Muscle of leg (tissue), 11 donors: Measurements from ENCODE around the gene IGF1R. TPM values are rescaled to one million over a fixed set of nuclear protein-coding genes. Genes with fewer than 3 reads are reported as not detected.

ENCODE experiments used
- DNase-seq: peaks from one replicate; pipeline ENCODE4 v3.0.0; 2013
- H3K27ac ChIP-seq: one replicate; pipeline ENCODE4 v1.5.1; 2013; ENCODE audit warnings: mild to moderate bottlenecking, low read length, control low read depth
- H3K27me3 ChIP-seq: one replicate; pipeline ENCODE4 v1.6.1; 2013; ENCODE audit warnings: low read length; ENCODE audit not compliant: control insufficient read depth, insufficient read depth
- H3K36me3 ChIP-seq: one replicate; pipeline ENCODE4 v1.6.1; 2013; ENCODE audit warnings: low read length; ENCODE audit not compliant: control insufficient read depth, insufficient read depth
- H3K4me1 ChIP-seq: one replicate; pipeline ENCODE4 v1.6.1; 2013; ENCODE audit warnings: low read length; ENCODE audit not compliant: control insufficient read depth, insufficient read depth
- H3K4me3 ChIP-seq: one replicate; pipeline ENCODE4 v1.5.1; 2013; ENCODE audit warnings: low read length, control low read depth
- H3K9me3 ChIP-seq: replicated peaks from 2 replicates; pipeline ENCODE4 v1.6.1; 2013; ENCODE audit warnings: low read depth, low read length; ENCODE audit not compliant: control insufficient read depth
- WGBS: methylation state at CpG from one replicate; pipeline ENCODE4 v1.1.5; 2013; ENCODE audit warnings: missing lambda C conversion rate; ENCODE audit not compliant: insufficient coverage; 5-methylcytosine and 5-hydroxymethylcytosine counted together
- polyA plus RNA-seq, 8 donors: library from polyadenylated mRNA; unstranded; fragments of 120-200 nt; gene quantifications; one replicate each; pipeline versions ENCODE4 v1.2.1 to v1.2.3, GENCODE V29; 2013; ENCODE audit warnings: inconsistent platforms in 1 of 8, low replicate concordance in 1 of 8; ENCODE audit not compliant: insufficient read length in 8 of 8, insufficient read depth in 1 of 8
- total RNA-seq: library from RNA; stranded (reverse); fragments of 120-200 nt; gene quantifications from one replicate; pipeline ENCODE4 v1.2.4, GENCODE V29; 2013

Gene IGF1R
- total and polyA plus RNA-seq, 9 donors, result 13.0 to 19.7 (median 18.3) TPM

GRCh38 chr15:98715890-98716443 lies 67.6 kb downstream of the IGF1R start:
- Histone ChIP-seq H3K27ac (peak overlapping the region; percentile 82), H3K4me1 (peaks cover 58% of the 10 kb centered on the region), H3K9me3 (peaks cover 11% of the 10 kb centered on the region), H3K4me3 (no peak overlapping the region), H3K36me3 (peaks cover 8% of the 10 kb centered on the region), H3K27me3 (no peaks in the 10 kb centered on the region)
- WGBS, result 67% methylated on average over 9 of the region's 9 CpGs
- peak; percentile 59 for DNase-seq

GRCh38 chr15:98717371-98717770 lies 69.0 kb downstream of the IGF1R start:
- Histone ChIP-seq H3K4me1 (peaks cover 64% of the 10 kb centered on the region), H3K27me3 (no peaks in the 10 kb centered on the region), H3K36me3 (no peaks in the 10 kb centered on the region), H3K27ac (no peak overlapping the region), H3K4me3 (no peak overlapping the region), H3K9me3 (no peaks in the 10 kb centered on the region)
- DNase-seq, result no peak
- WGBS, result no CpG with 5 or more reads among the region's 5 CpGs

- Histone ChIP-seq H3K4me3 (no peak overlapping the region), H3K36me3 (no peaks in the 10 kb centered on the region), H3K9me3 (no peaks in the 10 kb centered on the region), H3K4me1 (peaks cover 62% of the 10 kb centered on the region), H3K27me3 (no peaks in the 10 kb centered on the region), H3K27ac (peak overlapping the region; percentile 48)
- DNase-seq, result no peak
- 86% methylated on average over 1 of the region's 11 CpGs for WGBS
Measured at GRCh38 chr15:98717942-98718341, 69.6 kb downstream of the IGF1R start.

GRCh38 chr15:98718426-98719136 lies 70.2 kb downstream of the IGF1R start:
- Histone ChIP-seq H3K27me3 (no peaks in the 10 kb centered on the region), H3K4me3 (no peak overlapping the region), H3K9me3 (no peaks in the 10 kb centered on the region), H3K4me1 (peaks cover 57% of the 10 kb centered on the region), H3K36me3 (no peaks in the 10 kb centered on the region), H3K27ac (peak overlapping the region; percentile 48)
- WGBS, result 27% methylated on average over 6 of the region's 10 CpGs
- DNase-seq, result peak; percentile 64

GRCh38 chr15:98719137-98719740 lies 70.9 kb downstream of the IGF1R start:
- no peaks in the 10 kb centered on the region for H3K9me3 ChIP-seq
- no peaks in the 10 kb centered on the region for H3K27me3 ChIP-seq
- peak; percentile 57 for DNase-seq
- WGBS, result 83% methylated on average over 2 of the region's 5 CpGs
- no peak overlapping the region for H3K4me3 ChIP-seq
- H3K4me1 ChIP-seq, result peaks cover 51% of the 10 kb centered on the region
- H3K36me3 ChIP-seq, result no peaks in the 10 kb centered on the region
- peak overlapping the region; percentile 48 for H3K27ac ChIP-seq

GRCh38 chr15:98720031-98720430 lies 71.7 kb downstream of the IGF1R start:
- Histone ChIP-seq H3K27me3 (no peaks in the 10 kb centered on the region), H3K36me3 (no peaks in the 10 kb centered on the region), H3K27ac (peak overlapping the region; percentile 4), H3K4me3 (no peak overlapping the region), H3K4me1 (peaks cover 45% of the 10 kb centered on the region), H3K9me3 (no peaks in the 10 kb centered on the region)
- 67% methylated on average over 1 of the region's 6 CpGs for WGBS
- DNase-seq, result no peak

GRCh38 chr15:98720577-98721565 lies 72.5 kb downstream of the IGF1R start:
- no peaks in the 10 kb centered on the region for H3K9me3 ChIP-seq
- H3K36me3 ChIP-seq, result no peaks in the 10 kb centered on the region
- WGBS, result 84% methylated on average over 2 of the region's 11 CpGs
- no peak for DNase-seq
- H3K27ac ChIP-seq, result peak overlapping the region; percentile 4
- no peaks in the 10 kb centered on the region for H3K27me3 ChIP-seq
- H3K4me3 ChIP-seq, result no peak overlapping the region
- peaks cover 36% of the 10 kb centered on the region for H3K4me1 ChIP-seq

GRCh38 chr15:98722209-98722608 lies 73.9 kb downstream of the IGF1R start:
- Histone ChIP-seq H3K27ac (no peak overlapping the region), H3K27me3 (no peaks in the 10 kb centered on the region), H3K4me1 (peaks cover 37% of the 10 kb centered on the region), H3K4me3 (no peak overlapping the region), H3K9me3 (no peaks in the 10 kb centered on the region), H3K36me3 (no peaks in the 10 kb centered on the region)
- 96% methylated on average over 5 of the region's 8 CpGs for whole genome bisulfite sequencing
- DNase-seq, result no peak

GRCh38 chr15:98722645-98723044 lies 74.3 kb downstream of the IGF1R start:
- H3K4me1 ChIP-seq, result peaks cover 41% of the 10 kb centered on the region
- no peaks in the 10 kb centered on the region for H3K36me3 ChIP-seq
- no peak for DNase-seq
- H3K27ac ChIP-seq, result no peak overlapping the region
- WGBS, result 82% methylated on average over 3 of the region's 3 CpGs
- no peaks in the 10 kb centered on the region for H3K9me3 ChIP-seq
- H3K27me3 ChIP-seq, result no peaks in the 10 kb centered on the region
- H3K4me3 ChIP-seq, result no peak overlapping the region

- DNase-seq, result no peak
- Histone ChIP-seq H3K4me3 (no peak overlapping the region), H3K36me3 (no peaks in the 10 kb centered on the region), H3K27me3 (no peaks in the 10 kb centered on the region), H3K27ac (no peak overlapping the region), H3K9me3 (no peaks in the 10 kb centered on the region), H3K4me1 (peaks cover 41% of the 10 kb centered on the region)
- WGBS, result 77% methylated on average over 1 of the region's 3 CpGs
Measured at GRCh38 chr15:98723195-98723594, 74.9 kb downstream of the IGF1R start.
